Ecto neural progenitor cell (in vitro differentiated cells): Measurements from ENCODE around the gene PANX3.

Experiments used
- DNase-seq: peaks from one replicate; pipeline ENCODE4 v3.0.0-alpha.2; 2018; ENCODE audit warnings: low spot score

PANX3 gene

DNA sequence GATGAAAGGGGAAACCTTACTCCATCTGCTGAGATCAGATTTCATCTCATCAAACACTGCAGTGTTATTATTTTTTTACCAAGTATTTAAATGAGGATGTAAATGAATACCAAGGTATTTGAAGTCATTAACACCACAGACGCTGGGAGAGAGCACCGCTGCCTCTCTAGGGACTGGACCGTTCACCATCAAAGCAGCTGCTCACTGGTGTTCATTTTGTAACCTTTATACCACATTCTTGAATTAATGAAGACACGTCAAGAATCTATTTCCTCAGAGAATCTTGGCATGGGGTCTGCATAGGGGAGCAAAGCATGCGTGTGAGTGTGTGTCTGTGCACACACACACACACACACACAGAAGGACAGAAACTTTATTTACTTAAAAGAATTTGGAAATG, 46.7 kb downstream of the PANX3 start:
- no peak for DNase-seq

DNA sequence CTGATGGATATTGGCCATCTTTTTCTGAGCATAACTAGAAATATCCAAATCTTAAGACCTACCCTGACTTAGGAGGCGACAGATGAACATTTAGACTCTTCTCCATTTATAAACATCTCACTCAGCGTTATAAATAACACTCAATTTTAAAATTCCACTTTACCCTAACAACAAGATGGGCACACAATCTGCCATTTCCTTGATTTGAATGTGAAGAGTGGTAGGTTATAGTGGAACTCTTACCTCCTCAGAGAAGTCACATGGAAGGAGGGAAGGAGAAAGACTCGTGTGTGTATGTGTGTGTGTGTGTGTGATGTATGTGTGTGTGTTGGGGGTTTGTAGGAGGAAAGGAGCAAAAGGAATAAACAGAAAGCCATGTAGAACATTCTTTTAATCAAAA, 47.3 kb downstream of the PANX3 start:
- no peak for DNase-seq

DNA sequence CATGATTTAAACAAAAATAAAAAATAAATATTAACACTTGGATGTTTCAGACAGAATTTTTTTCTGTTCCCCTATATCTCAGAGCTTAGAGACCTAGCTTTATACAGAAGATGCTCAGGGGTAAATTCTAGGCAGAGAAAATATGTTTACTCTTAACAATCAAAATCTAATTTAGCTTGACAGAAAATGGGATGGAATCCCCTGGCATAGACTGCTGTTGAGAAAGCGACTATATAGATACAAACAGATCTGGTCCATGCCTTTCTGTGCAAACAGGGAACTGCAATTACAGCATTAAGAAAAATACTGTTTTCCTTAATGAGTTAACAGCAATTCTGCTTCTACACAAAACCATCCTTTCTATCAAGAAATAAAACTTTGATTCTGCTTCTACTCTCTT, 47.8 kb downstream of the PANX3 start:
- DNase-seq, result no peak

DNA sequence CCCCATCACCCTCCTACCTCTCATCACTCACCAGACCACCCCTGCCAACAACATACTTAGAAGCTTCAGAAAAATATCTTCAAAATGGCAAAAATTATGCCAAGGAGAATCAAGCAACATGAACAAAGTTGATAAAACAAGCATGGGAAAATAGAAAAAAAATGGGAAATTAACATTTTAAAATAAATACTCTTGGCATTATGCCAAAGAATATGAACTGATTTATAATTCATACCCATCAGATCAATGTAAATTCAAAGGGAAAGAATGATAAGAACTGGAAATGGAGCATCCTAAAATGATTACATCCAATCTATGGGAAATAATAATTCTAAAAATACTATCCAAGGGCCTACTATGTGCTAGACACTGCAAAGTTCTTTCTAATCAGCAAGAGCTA, 50.3 kb downstream of the PANX3 start:
- DNase-seq, result no peak

DNA sequence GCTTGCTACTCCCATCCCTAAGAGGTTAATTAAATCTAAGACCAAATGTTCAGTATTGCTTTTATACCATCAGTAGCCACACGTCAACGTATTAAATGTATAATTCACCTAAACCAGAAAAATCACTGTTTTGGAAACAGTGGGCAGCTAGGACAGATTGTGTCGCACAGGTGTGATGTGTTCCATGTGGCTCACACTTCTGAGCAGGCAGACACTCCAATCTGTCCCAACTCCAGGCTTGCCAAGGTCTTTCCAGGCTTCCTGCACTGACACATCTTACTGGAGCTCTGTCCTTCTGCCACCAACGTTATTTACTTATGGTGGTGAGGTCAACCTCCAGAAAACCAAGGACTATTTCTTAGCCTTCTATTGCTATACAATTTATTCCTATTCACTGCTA, 50.9 kb downstream of the PANX3 start:
- no peak for DNase-seq

DNA sequence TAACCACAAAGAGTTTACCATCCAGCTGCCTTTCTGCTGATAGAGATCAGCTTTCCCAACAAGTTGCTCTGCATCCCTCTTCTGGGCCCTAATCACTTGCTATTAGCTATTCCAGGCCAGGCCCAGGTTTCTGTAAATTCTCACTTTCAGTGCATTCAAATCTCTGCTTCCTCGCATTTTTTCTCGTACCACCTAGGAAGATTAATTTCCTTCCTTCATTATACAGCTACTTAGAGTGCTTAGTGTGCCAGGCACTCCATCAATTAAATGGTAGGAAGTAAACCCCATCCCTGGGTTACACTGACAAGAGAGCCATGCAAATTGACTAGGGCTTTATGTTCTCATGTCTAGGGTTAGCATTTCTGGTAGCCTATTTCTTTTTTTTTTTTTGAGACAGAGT, 52.6 kb downstream of the PANX3 start:
- DNase-seq, result no peak

DNA sequence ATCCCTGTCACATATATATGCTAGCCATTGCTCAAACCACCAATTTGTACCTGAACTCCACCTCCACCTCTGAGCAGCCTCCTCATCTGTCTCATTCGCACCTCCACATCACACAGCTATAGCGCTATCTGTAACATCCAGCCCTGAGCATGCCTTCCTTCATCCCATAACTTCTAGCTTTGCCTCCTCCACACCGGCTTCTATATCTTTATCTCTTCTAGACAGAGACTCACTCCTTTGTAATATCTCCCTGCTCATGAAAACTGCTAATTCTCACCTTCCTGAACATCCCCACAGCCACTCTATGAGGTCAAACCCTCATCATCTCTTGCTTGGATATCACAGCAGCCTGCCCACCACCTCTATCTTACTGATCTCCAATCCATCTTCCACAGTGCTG, 56.4 kb downstream of the PANX3 start:
- DNase-seq, result no peak

DNA sequence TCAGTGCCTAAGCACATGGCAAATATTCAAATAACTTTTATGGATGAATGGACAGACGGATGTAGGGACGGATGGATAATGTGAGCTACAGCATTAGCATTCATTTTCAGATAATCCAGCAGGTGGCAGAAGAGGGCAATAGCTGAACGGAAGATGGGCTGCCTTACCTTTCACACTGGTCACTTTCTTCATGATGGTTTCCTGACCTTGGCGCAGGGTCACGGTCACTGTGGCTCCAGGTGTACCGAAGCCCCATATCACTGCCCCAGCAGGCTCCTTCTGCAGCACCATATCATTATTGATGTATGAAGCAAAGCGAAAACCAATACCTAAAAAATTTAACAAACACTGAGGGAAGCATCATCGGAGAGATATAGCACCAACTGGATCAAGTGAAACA, 58.0 kb downstream of the PANX3 start:
- DNase-seq, result no peak
